ENCODE data around the gene HNRNPCL4. TPM values are rescaled to one million over a fixed set of nuclear protein-coding genes. Genes with fewer than 3 reads are reported as not detected.
"Not testable (repeated sequence)": the region's sequence is repeated elsewhere in the genome, so short reads cannot be mapped to it uniquely, and the experiment has no call there.

HNRNPCL4 gene
- total RNA-seq (2021; ENCODE audit: unreplicated experiment) (not detected), Bru-seq, nascent RNA (not detected), BruChase-seq, experiment 1, labeled RNA remaining after a 6-hour chase (not detected), BruChase-seq, experiment 2, labeled RNA remaining after a 2-hour chase (not detected)
- not detected in 2 replicates for polyA plus RNA-seq (2012)
- long read RNA-seq = 0 reads

GRCh38 chr1:13165531-13165930 is at the start of gene HNRNPCL4:
TSS of gene HNRNPCL4 (minus strand) at chr1:13165631. CDS start at chr1:13165467, 164 bp downstream.
- H3K27ac ChIP-seq (ENCODE audit: low read depth, low read length); H3K4me1 ChIP-seq (ENCODE audit: control insufficient read depth in 1 of 2, insufficient read depth in 2 of 2, low read length in 2 of 2); POLR2A ChIA-PET; H3K79me2 ChIP-seq (ENCODE audit: insufficient read depth, low read length); DNase-seq (ENCODE audit: low read depth, low spot score); H4K20me1 ChIP-seq (ENCODE audit: insufficient read depth); BruUV-seq (replicated peaks); H3K36me3 ChIP-seq (ENCODE audit: control insufficient read depth in 1 of 2, insufficient read depth in 2 of 2, low read length in 2 of 2); RAD21 ChIA-PET (ENCODE audit: low non-redundant PET in 1 of 2, low total read pairs in 2 of 2, uncharacterized antibody in 2 of 2, unreplicated experiment in 2 of 2); H2AFZ ChIP-seq (ENCODE audit: low read depth, low read length, poor library complexity, severe bottlenecking); ATAC-seq; intact Hi-C loops (cut with micrococcal nuclease); H3K4me2 ChIP-seq (ENCODE audit: low read length); H3K4me3 ChIP-seq (replicated peaks in 1 of 2; ENCODE audit: low read depth in 1 of 2, low read length in 2 of 2); H3K9ac ChIP-seq (ENCODE audit: low read length); H3K27me3 ChIP-seq (ENCODE audit: insufficient read depth, low read length); H3K9me2 ChIP-seq (ENCODE audit: insufficient read depth); CTCF ChIA-PET; H3K9me3 ChIP-seq (ENCODE audit: control insufficient read depth in 1 of 2, insufficient read depth in 1 of 2, low read depth in 1 of 2, low read length in 2 of 2): not testable (repeated sequence)

DNA sequence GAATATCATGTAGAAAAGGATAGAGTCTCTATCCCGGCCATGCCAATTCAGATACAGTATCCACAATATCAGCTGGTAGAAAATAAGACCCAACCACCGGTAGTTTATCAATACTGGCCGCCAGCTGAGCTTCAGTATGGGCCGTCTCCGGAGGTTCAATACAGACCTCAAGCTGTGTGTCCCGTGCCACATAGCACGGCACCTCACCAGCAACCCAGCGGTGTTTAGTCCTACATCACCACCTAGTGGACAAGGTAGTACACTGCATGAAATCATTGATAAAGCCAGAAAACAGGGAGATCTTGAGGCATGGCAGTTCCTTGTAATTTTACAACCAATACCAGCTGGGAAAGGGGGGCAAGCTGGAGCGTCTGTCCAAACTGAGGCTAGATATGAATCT is 43.3 kb upstream of the HNRNPCL4 start:
- CTCF ChIA-PET; H3K4me3 ChIP-seq (replicated peaks in 1 of 2; ENCODE audit: low read depth in 1 of 2, low read length in 2 of 2); H3K27ac ChIP-seq (ENCODE audit: low read depth, low read length); H3K9ac ChIP-seq (ENCODE audit: low read length); H3K36me3 ChIP-seq (ENCODE audit: control insufficient read depth in 1 of 2, insufficient read depth in 2 of 2, low read length in 2 of 2); H4K20me1 ChIP-seq (ENCODE audit: insufficient read depth); H3K27me3 ChIP-seq (ENCODE audit: insufficient read depth, low read length); intact Hi-C loops (cut with micrococcal nuclease); RAD21 ChIA-PET (ENCODE audit: low non-redundant PET in 1 of 2, low total read pairs in 2 of 2, uncharacterized antibody in 2 of 2, unreplicated experiment in 2 of 2); POLR2A ChIA-PET; H3K4me2 ChIP-seq (ENCODE audit: low read length); H3K79me2 ChIP-seq (ENCODE audit: insufficient read depth, low read length); H3K4me1 ChIP-seq (ENCODE audit: control insufficient read depth in 1 of 2, insufficient read depth in 2 of 2, low read length in 2 of 2); H2AFZ ChIP-seq (ENCODE audit: low read depth, low read length, poor library complexity, severe bottlenecking); H3K9me2 ChIP-seq (ENCODE audit: insufficient read depth); BruUV-seq (replicated peaks); DNase-seq (ENCODE audit: low read depth, low spot score); H3K9me3 ChIP-seq (ENCODE audit: control insufficient read depth in 1 of 2, insufficient read depth in 1 of 2, low read depth in 1 of 2, low read length in 2 of 2): not testable (repeated sequence)
- ATAC-seq = peak; percentile 82

DNA sequence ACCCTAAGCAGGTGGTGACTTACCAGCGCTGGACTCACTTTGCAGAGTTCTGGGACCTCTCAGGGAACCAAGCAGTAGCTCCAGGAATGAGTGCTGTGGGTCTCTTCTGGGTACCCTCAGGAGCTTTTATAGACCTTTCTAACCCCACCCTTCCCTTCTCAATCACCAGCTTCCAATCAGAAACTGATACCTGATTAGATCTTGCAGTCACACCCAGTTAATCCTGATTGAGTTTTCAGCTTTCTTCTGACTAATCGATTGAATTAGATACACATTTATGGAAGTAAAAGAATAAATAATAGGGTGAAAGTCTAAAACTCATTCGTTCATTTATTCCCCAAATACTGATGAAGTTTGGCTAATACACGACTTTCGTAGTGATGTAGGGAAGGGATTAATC is 35.9 kb upstream of the HNRNPCL4 start, which contains the start of gene PRAMEF13:
PRAMEF13 (minus strand) TSS at position 101 of the 400 bp plus-strand sequence. CDS start 1,820 bp downstream, outside the sequence.
- H3K36me3 ChIP-seq (ENCODE audit: control insufficient read depth in 1 of 2, insufficient read depth in 2 of 2, low read length in 2 of 2); BruUV-seq (replicated peaks); ATAC-seq; H3K4me3 ChIP-seq (replicated peaks in 1 of 2; ENCODE audit: low read depth in 1 of 2, low read length in 2 of 2); H3K27me3 ChIP-seq (ENCODE audit: insufficient read depth, low read length); H3K79me2 ChIP-seq (ENCODE audit: insufficient read depth, low read length); H3K4me1 ChIP-seq (ENCODE audit: control insufficient read depth in 1 of 2, insufficient read depth in 2 of 2, low read length in 2 of 2); H3K4me2 ChIP-seq (ENCODE audit: low read length); intact Hi-C loops (cut with micrococcal nuclease); RAD21 ChIA-PET (ENCODE audit: low non-redundant PET in 1 of 2, low total read pairs in 2 of 2, uncharacterized antibody in 2 of 2, unreplicated experiment in 2 of 2); POLR2A ChIA-PET; H3K9ac ChIP-seq (ENCODE audit: low read length); H3K9me2 ChIP-seq (ENCODE audit: insufficient read depth); H3K27ac ChIP-seq (ENCODE audit: low read depth, low read length); H4K20me1 ChIP-seq (ENCODE audit: insufficient read depth); CTCF ChIA-PET; H2AFZ ChIP-seq (ENCODE audit: low read depth, low read length, poor library complexity, severe bottlenecking); H3K9me3 ChIP-seq (ENCODE audit: control insufficient read depth in 1 of 2, insufficient read depth in 1 of 2, low read depth in 1 of 2, low read length in 2 of 2); DNase-seq (ENCODE audit: low read depth, low spot score): not testable (repeated sequence)

GRCh38 chr1:13171548-13171947 is 6.1 kb upstream of the HNRNPCL4 start, which contains the start of gene PRAMEF9:
TSS of gene PRAMEF9 (plus strand) at chr1:13171848. CDS start at chr1:13175281, 3,433 bp downstream.
- intact Hi-C loops (cut with micrococcal nuclease); DNase-seq (ENCODE audit: low read depth, low spot score); RAD21 ChIA-PET (ENCODE audit: low non-redundant PET in 1 of 2, low total read pairs in 2 of 2, uncharacterized antibody in 2 of 2, unreplicated experiment in 2 of 2); H3K36me3 ChIP-seq (ENCODE audit: control insufficient read depth in 1 of 2, insufficient read depth in 2 of 2, low read length in 2 of 2); POLR2A ChIA-PET; H3K9me3 ChIP-seq (ENCODE audit: control insufficient read depth in 1 of 2, insufficient read depth in 1 of 2, low read depth in 1 of 2, low read length in 2 of 2); CTCF ChIA-PET; H3K4me3 ChIP-seq (replicated peaks in 1 of 2; ENCODE audit: low read depth in 1 of 2, low read length in 2 of 2); H3K4me2 ChIP-seq (ENCODE audit: low read length); H3K79me2 ChIP-seq (ENCODE audit: insufficient read depth, low read length); H3K9ac ChIP-seq (ENCODE audit: low read length); H3K9me2 ChIP-seq (ENCODE audit: insufficient read depth); H4K20me1 ChIP-seq (ENCODE audit: insufficient read depth); H3K4me1 ChIP-seq (ENCODE audit: control insufficient read depth in 1 of 2, insufficient read depth in 2 of 2, low read length in 2 of 2); BruUV-seq (replicated peaks); H3K27ac ChIP-seq (ENCODE audit: low read depth, low read length); H2AFZ ChIP-seq (ENCODE audit: low read depth, low read length, poor library complexity, severe bottlenecking); ATAC-seq; H3K27me3 ChIP-seq (ENCODE audit: insufficient read depth, low read length): not testable (repeated sequence)
